Muscle of back (tissue), 13 donors: ENCODE results near the gene FKBP3. TPM values are rescaled to one million over a fixed set of nuclear protein-coding genes. Genes with fewer than 3 reads are reported as not detected.
"Not testable (repeated sequence)": the region's sequence is repeated elsewhere in the genome, so short reads cannot be mapped to it uniquely, and the experiment has no call there.

Source experiments
- DNase-seq, 3 donors: peaks; one replicate each; pipeline versions ENCODE4 v3.0.0 to v3.0.0-alpha.2; 2013
- long read RNA-seq, 9 donors: transcript quantifications; one replicate each; lab custom pipeline, GENCODE V29; 2026
- polyA plus RNA-seq, 10 donors: library from polyadenylated mRNA; unstranded; fragments of 120-200 nt; gene quantifications; one replicate each; pipeline ENCODE4 v1.2.1, GENCODE V29; 2013; ENCODE audit not compliant: insufficient read length in 10 of 10

Gene FKBP3
- 100 to 1,000 TPM; 117 to 144 (median 126) TPM for polyA plus RNA-seq
- long read RNA-seq, donor 1, transcript FKBP3-202 (7 exons, 1,346 nt) = major isoform, 52 of 92 reads
- long read RNA-seq, donor 1, partial matches to known transcripts = 40 of 92 reads
- long read RNA-seq, donor 1, other reads (novel, unspliced or antisense) = 0 of 92 reads
- long read RNA-seq, donor 2, transcript FKBP3-202 (7 exons, 1,346 nt) = major isoform, 50 of 86 reads
- long read RNA-seq, donor 2, partial matches to known transcripts = 36 of 86 reads
- long read RNA-seq, donor 2, other reads (novel, unspliced or antisense) = 0 of 86 reads
- long read RNA-seq, donor 3 = 0 reads
- long read RNA-seq, donor 4, transcript FKBP3-202 (7 exons, 1,346 nt) = major isoform, 48 of 72 reads
- long read RNA-seq, donor 4, partial matches to known transcripts = 24 of 72 reads
- long read RNA-seq, donor 4, other reads (novel, unspliced or antisense) = 0 of 72 reads
- long read RNA-seq, donor 5, transcript FKBP3-202 (7 exons, 1,346 nt) = major isoform, 54 of 126 reads
- long read RNA-seq, donor 5, partial matches to known transcripts = 70 of 126 reads
- long read RNA-seq, donor 5, other reads (novel, unspliced or antisense) = 0 of 126 reads
- long read RNA-seq, donor 6, transcript FKBP3-202 (7 exons, 1,346 nt) = major isoform, 52 of 108 reads
- long read RNA-seq, donor 6, partial matches to known transcripts = 55 of 108 reads
- long read RNA-seq, donor 6, other reads (novel, unspliced or antisense) = 0 of 108 reads
- long read RNA-seq, donor 7, transcript FKBP3-202 (7 exons, 1,346 nt) = major isoform, 33 of 52 reads
- long read RNA-seq, donor 7, partial matches to known transcripts = 16 of 52 reads
- long read RNA-seq, donor 7, other reads (novel, unspliced or antisense) = 0 of 52 reads
- long read RNA-seq, donor 8, transcript FKBP3-202 (7 exons, 1,346 nt) = major isoform, 29 of 53 reads
- long read RNA-seq, donor 8, partial matches to known transcripts = 24 of 53 reads
- long read RNA-seq, donor 8, other reads (novel, unspliced or antisense) = 0 of 53 reads
- long read RNA-seq, donor 9, transcript FKBP3-202 (7 exons, 1,346 nt) = major isoform, 9 of 15 reads
- long read RNA-seq, donor 9, partial matches to known transcripts = 6 of 15 reads
- long read RNA-seq, donor 9, other reads (novel, unspliced or antisense) = 0 of 15 reads

- peak; percentile 99 for DNase-seq
Observed at GRCh38 chr14:45134051-45134958, at the start of gene FKBP3. Gene FKBP3, minus strand, starts transcription at chr14:45134481. Its CDS starts 25 bp downstream, at chr14:45134456.

- DNase-seq = no peak
Observed at GRCh38 chr14:45181806-45182205, 47.5 kb upstream of the FKBP3 start.

GRCh38 chr14:45181329-45181728 is 47.0 kb upstream of the FKBP3 start:
- no peak for DNase-seq

GRCh38 chr14:45177076-45177475 is 42.8 kb upstream of the FKBP3 start:
- peak in 1 of 3 donors; percentile 74 for DNase-seq

GRCh38 chr14:45169906-45170305 is 35.6 kb upstream of the FKBP3 start:
- no peak for DNase-seq

GRCh38 chr14:45156067-45156466 is 21.8 kb upstream of the FKBP3 start:
- DNase-seq = no peak

- no peak for DNase-seq
Observed at GRCh38 chr14:45150386-45150890, 16.2 kb upstream of the FKBP3 start.

- DNase-seq = no peak
Observed at GRCh38 chr14:45149602-45150001, 15.3 kb upstream of the FKBP3 start.

- DNase-seq = no peak
Observed at GRCh38 chr14:45145214-45145613, 10.9 kb upstream of the FKBP3 start.

GRCh38 chr14:45144658-45145057 is 10.4 kb upstream of the FKBP3 start:
- no peak for DNase-seq

- not testable (repeated sequence) for DNase-seq
Observed at GRCh38 chr14:45142083-45142482, 7.8 kb upstream of the FKBP3 start.

GRCh38 chr14:45140661-45141187 is 6.4 kb upstream of the FKBP3 start:
- no peak for DNase-seq

GRCh38 chr14:45136399-45136798 is 2.1 kb upstream of the FKBP3 start:
- no peak for DNase-seq

- peak; percentile 98 to 99 (median 98) for DNase-seq
Observed at GRCh38 chr14:45135659-45136395, 1.5 kb upstream of the FKBP3 start, which contains the start of gene FANCM. Gene FANCM, plus strand, starts transcription at chr14:45135930. Its CDS starts 102 bp downstream, at chr14:45136032.

- DNase-seq = peak; percentile 33 to 78 (median 59)
Observed at GRCh38 chr14:45135156-45135555, 875 bp upstream of the FKBP3 start.

- DNase-seq = no peak
Observed at GRCh38 chr14:45133683-45134050, 614 bp downstream of the FKBP3 start.

- no peak for DNase-seq
Observed at GRCh38 chr14:45128963-45129629, 5.2 kb downstream of the FKBP3 start.

- DNase-seq = no peak
Observed at GRCh38 chr14:45125754-45126153, 8.5 kb downstream of the FKBP3 start.

GRCh38 chr14:45123271-45123670 is 11.0 kb downstream of the FKBP3 start:
- no peak for DNase-seq
